Testis (tissue), 2 donors: ENCODE data around the gene RAB36.

Source experiments
- CTCF ChIP-seq, 3 experiments: fragments of 450-650 bp in 2 of 3; fragments of 200-600 bp in 1 of 3; sonication (generic) in 1 of 3; IDR thresholded peaks; one replicate each; pipeline ENCODE4 v1.5.1; 2016 to 2019; ENCODE audit warnings: antibody characterized with exemption in 3 of 3, mild to moderate bottlenecking in 2 of 3, moderate library complexity in 1 of 3
- POLR2A ChIP-seq: fragments of 450-650 bp; IDR thresholded peaks from one replicate; pipeline ENCODE4 v1.6.1; 2017; ENCODE audit warnings: antibody characterized with exemption, mild to moderate bottlenecking, moderate library complexity

DNA sequence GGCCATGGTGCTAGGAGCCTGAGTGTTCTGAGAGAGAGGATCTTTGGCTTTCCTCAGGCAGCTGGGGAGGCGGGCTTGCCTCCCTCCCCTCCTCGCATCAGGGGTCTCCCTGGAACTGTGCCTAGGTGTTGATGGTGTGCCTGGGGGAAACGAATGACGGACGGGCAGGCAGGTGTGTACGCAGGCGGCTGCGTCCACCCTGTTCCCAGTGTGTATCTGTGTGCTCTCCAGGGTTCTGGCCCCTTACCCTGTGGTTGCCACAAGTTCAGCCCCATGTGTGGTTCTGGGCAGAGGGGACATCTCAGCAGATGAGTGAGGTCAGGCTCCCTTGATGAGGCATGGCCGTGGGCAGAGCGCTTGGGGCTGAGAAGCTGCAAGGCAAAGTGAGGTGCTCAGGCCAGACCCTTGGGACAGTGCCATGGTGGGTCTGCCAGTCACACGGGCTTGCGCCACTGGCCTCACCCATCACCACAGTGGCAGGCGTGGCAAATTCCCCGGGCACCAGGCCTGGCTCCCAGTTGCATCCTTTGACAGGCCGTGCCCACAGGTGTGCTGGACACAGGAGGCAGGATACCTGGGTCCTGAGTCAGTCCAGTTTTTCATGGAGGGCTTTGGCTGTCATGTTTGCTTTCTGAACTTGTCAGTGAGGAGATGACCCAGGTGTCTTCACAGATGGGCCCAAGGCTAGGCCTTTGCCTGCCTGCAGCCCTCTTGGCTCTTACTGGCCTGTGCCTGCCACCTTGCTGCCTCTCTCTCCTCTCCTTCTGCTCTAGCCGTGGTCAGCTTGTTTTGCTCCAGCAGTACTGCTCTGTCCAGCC, 47.7 kb upstream of the RAB36 start:
- TF ChIP-seq POLR2A (no peak), CTCF (IDR thresholded peaks at IDR 0.05) (no peak)
